IPS-15b (cell line): ENCODE results near the gene CA5A.
"Not testable (repeated sequence)": the region's sequence is repeated elsewhere in the genome, so short reads cannot be mapped to it uniquely, and the experiment has no call there.

Experiments used
- H3K27me3 ChIP-seq: one replicate; pipeline ENCODE4 v1.6.1; 2013; ENCODE audit warnings: low read length; ENCODE audit not compliant: control insufficient read depth, insufficient read depth
- H3K36me3 ChIP-seq: one replicate; pipeline ENCODE4 v1.6.1; 2013; ENCODE audit warnings: low read length; ENCODE audit not compliant: control insufficient read depth, insufficient read depth
- H3K4me1 ChIP-seq: one replicate; pipeline ENCODE4 v1.6.1; 2013; ENCODE audit warnings: mild to moderate bottlenecking, low read length; ENCODE audit not compliant: control insufficient read depth, insufficient read depth
- H3K4me3 ChIP-seq: one replicate; pipeline ENCODE4 v1.5.1; 2013; ENCODE audit warnings: low read depth, low read length
- H3K9ac ChIP-seq: one replicate; pipeline ENCODE4 v1.6.1; 2013; ENCODE audit warnings: low read depth, mild to moderate bottlenecking, low read length
- H3K9me3 ChIP-seq: one replicate; pipeline ENCODE4 v1.6.1; 2013; ENCODE audit warnings: mild to moderate bottlenecking, low read length; ENCODE audit not compliant: control insufficient read depth, insufficient read depth

Gene CA5A

DNA sequence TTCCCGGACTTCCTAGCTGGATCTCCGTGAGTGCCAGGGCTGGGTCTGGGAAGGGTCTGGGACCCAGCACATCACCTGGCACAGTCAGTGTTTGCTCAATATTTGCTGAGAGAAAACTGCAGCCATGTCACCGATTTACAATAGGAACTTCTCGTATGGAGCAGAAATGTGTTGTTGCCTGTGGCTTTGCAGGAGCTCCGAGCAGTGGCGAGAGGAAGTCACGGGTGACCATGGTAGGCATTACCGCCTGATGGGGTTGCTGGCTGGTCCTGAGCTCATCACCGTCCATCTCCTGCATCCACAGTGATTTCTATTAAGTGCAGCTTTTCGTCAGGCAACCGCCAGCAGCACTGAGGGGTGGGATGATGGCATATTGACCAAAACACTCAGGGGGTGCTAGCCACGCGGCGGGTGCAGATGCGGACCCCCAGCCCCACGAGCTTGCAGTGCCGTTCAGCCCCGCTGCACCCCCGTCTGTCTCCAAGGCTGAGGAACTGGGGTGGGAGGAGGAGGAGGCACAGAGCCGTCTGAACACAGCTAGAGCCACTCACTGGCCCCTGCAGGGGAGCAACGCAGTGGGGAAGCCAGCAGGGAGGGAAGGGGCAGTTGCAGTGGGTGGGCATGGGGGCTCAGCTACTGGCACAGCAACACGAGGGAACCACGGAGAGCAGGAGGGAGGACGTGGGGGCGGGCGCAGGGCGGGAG is 22.2 kb downstream of the CA5A start:
- not testable (repeated sequence) for H3K9me3 ChIP-seq, H3K9ac ChIP-seq, H3K4me3 ChIP-seq, H3K36me3 ChIP-seq, H3K4me1 ChIP-seq, H3K27me3 ChIP-seq

GRCh38 chr16:87912691-87913090 is 23.6 kb downstream of the CA5A start:
- H3K27me3 ChIP-seq, H3K9me3 ChIP-seq, H3K9ac ChIP-seq, H3K4me1 ChIP-seq, H3K4me3 ChIP-seq, H3K36me3 ChIP-seq: not testable (repeated sequence)

- not testable (repeated sequence) for H3K4me3 ChIP-seq, H3K36me3 ChIP-seq, H3K9me3 ChIP-seq, H3K9ac ChIP-seq, H3K4me1 ChIP-seq, H3K27me3 ChIP-seq
Measured at GRCh38 chr16:87911106-87911763, 25.1 kb downstream of the CA5A start.

GRCh38 chr16:87909203-87909935 is 27.0 kb downstream of the CA5A start:
- H3K4me1 ChIP-seq, H3K9me3 ChIP-seq, H3K36me3 ChIP-seq, H3K4me3 ChIP-seq, H3K9ac ChIP-seq, H3K27me3 ChIP-seq: not testable (repeated sequence)

DNA sequence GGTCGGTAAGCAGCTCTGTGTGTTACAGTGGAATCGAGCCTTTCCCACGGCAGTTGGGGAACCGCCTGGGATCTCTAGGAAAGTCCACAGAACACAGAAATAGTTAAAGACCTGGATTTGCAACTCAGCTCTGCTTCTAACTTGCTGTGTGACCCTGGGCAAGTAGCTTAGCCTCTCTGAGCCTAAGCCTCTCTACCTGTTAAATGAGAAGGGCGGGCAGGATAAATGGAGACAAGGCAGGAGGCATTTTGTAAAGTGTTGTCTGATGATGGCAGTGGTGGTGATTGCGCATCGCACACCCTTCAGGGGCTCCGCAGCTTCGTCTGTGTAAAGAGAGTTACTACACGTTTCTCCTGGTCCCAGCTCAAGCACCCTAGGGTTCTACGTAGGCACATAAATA is 28.2 kb downstream of the CA5A start:
- H3K4me3 ChIP-seq, H3K9ac ChIP-seq, H3K4me1 ChIP-seq, H3K27me3 ChIP-seq, H3K36me3 ChIP-seq, H3K9me3 ChIP-seq: not testable (repeated sequence)

- H3K36me3 ChIP-seq, H3K9me3 ChIP-seq, H3K9ac ChIP-seq, H3K4me3 ChIP-seq, H3K4me1 ChIP-seq, H3K27me3 ChIP-seq: not testable (repeated sequence)
Measured at GRCh38 chr16:87905521-87905920, 30.8 kb downstream of the CA5A start.

DNA sequence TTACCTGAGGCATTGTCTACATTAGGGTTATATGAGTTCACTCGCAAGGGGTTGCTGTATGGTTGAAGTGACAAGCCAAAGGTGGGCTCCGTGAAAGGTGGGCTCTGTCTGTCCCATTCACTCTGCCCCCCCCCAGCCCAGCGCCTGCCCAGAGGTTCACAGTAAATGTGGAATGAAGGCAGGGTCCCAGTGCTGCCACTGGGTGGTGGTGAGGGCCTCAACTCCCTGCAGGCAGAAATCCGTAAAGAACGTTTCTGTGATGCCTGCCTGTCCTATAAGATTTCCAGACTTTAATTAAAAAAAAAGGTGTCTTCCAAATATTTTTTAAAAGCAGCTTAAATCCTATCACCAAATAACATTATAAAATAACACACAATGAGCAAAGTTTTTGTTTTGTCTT is 31.4 kb downstream of the CA5A start:
- H3K4me1 ChIP-seq, H3K36me3 ChIP-seq, H3K27me3 ChIP-seq, H3K9ac ChIP-seq, H3K9me3 ChIP-seq, H3K4me3 ChIP-seq: not testable (repeated sequence)

GRCh38 chr16:87900489-87900888 is 35.8 kb downstream of the CA5A start:
- H3K9ac ChIP-seq, H3K27me3 ChIP-seq, H3K36me3 ChIP-seq, H3K4me1 ChIP-seq, H3K4me3 ChIP-seq, H3K9me3 ChIP-seq: not testable (repeated sequence)

DNA sequence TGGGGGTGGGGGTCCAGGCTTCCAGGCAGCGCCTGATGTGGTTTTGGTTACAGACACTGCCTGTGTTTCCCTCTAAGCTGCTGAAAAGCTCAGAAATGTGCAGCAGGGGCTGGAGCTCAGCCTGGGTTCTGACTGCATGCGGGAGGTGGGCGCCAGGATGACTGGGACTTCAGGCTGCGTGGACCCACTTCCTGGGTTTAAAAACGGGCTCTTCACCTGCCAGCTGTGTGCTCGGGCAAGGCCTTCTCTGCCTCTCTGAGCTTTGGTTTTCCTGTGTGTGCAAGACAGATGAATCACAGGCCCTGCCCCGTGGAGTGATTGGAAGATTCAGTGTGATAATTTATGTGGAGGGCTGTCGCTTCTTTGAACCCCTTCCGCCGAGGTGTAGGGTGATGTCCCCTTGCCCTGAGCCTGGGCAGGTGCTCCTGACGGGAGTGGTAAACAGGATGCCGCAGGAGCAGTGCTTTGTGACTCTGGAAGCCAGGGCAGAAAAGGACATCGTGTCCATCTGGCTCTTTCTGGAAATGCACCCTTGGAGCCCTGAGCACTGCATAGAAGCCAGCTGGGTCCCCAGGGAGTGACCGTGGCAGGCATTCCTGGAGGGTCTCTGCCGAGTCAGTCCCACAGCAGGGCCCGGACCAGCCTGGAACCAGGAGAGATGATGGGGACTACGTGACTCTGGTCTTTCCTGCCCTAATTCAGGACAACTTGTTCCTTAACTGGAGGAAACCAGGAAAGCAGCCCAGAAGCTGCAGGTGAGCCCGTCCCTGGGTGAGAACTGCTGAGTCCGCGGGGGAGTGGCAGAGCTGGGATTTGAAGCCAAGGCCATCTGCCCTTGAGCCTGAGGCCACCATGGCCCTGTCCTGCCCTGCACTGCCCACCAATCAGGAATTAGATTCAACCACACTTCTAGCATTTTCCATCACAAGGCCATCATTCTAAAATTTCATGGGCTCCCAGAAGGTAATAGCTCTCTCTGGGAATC is 38.5 kb downstream of the CA5A start:
- Histone ChIP-seq H3K4me1 (no peaks in the 10 kb centered on the region), H3K27me3 (no peaks in the 10 kb centered on the region), H3K36me3 (no peaks in the 10 kb centered on the region), H3K9me3 (no peaks in the 10 kb centered on the region), H3K4me3 (no peak overlapping the region), H3K9ac (no peak overlapping the region)

GRCh38 chr16:87896924-87897520 is 39.3 kb downstream of the CA5A start:
- not testable (repeated sequence) for H3K4me1 ChIP-seq, H3K9ac ChIP-seq, H3K4me3 ChIP-seq

GRCh38 chr16:87896176-87896890 is 40.0 kb downstream of the CA5A start:
- H3K4me3 ChIP-seq, H3K4me1 ChIP-seq, H3K27me3 ChIP-seq, H3K9ac ChIP-seq, H3K36me3 ChIP-seq, H3K9me3 ChIP-seq: not testable (repeated sequence)

More at GRCh38 chr16:87896924-87897520, 39.3 kb downstream of the CA5A start:
- H3K27me3 ChIP-seq, H3K9me3 ChIP-seq, H3K36me3 ChIP-seq: not testable (repeated sequence)
